ENCODE data around the gene SLC4A11. TPM values are rescaled to one million over a fixed set of nuclear protein-coding genes. Genes with fewer than 3 reads are reported as not detected.

The SLC4A11 gene
- under 0.01 TPM for total RNA-seq

GRCh38 chr20:3239026-3239866 is at the start of gene SLC4A11:
SLC4A11 (minus strand) TSS chr20:3239190; CDS start chr20:3239137, 53 bp downstream.
- no peak for FAIRE-seq
- peak; percentile 67 to 74 for DNase-seq (ENCODE audit: low spot score in 2 of 2)

- FAIRE-seq = no peak
- no peak for DNase-seq (ENCODE audit: low spot score in 2 of 2)
Observed at GRCh38 chr20:3283222-3283820, 44.3 kb upstream of the SLC4A11 start.

DNA sequence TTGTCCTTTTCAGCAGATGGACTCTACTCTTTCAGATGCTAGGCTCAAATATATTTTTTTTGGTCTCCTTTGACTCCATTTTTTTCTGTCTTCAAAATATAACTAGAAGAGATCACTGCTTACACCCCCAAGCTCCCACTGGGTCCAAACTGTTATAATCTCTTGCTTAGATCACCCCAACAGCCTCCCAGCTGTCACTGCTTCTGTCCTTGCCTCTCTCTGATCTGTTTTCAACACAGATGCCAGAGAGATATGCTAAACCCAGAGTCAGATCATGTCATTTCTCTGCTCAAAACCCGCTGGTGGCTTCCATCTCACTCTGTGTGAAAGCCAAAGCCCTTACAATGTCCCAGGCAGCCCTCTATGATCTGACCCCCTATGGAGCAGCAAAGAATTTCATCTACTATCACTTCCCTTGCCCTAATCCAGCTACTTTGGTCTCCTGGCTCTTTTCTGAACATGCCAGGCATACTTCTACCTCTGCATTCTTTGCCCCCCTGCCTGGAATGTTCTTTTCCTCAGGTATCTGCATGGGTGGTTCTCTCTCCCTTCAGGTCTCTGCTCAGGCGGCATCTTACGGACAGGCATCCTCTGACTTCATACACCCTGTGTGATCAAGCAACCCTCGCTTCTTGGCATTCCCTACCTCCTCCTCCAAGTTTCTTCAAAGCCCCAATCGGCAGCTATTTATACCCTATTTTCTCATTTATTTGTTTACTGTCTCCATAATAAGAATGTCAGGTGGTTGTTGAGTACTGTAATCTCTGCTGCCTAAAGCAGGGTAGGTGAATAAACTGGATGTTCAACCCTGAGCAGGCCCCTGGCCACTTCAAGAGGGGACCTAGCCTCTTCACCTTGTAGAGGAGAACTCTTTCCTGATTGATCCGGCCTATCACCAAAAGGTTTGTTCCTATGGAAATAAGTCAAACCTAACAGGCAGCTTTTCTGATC is 43.6 kb upstream of the SLC4A11 start:
- FAIRE-seq = no peak
- DNase-seq (ENCODE audit: low spot score in 2 of 2) = no peak

DNA sequence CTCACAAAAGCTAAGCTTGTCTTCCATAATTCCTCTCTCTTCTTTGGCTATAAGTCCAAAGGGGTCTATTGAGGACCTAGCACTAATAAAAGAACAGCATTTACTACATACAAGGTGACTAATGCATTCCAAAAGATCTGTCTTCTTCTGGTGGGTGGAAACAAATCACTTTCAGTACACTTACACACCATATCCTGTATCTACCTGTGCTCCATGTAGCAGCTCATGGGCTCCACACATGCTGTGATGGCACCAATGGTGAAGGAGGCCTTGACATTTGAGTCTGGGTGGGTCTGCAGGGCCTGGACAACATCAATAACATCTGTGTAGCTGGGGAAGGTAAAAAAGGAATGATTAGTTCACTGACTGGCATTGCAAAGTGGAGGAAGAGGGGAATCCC is 42.4 kb upstream of the SLC4A11 start:
- FAIRE-seq = no peak
- DNase-seq (ENCODE audit: low spot score in 2 of 2) = no peak

- FAIRE-seq = no peak
- DNase-seq (ENCODE audit: low spot score in 2 of 2) = no peak
Observed at GRCh38 chr20:3279761-3280160, 40.8 kb upstream of the SLC4A11 start.

- no peak for DNase-seq (ENCODE audit: low spot score in 2 of 2)
- no peak for FAIRE-seq
Observed at GRCh38 chr20:3277686-3278465, 38.9 kb upstream of the SLC4A11 start.

DNA sequence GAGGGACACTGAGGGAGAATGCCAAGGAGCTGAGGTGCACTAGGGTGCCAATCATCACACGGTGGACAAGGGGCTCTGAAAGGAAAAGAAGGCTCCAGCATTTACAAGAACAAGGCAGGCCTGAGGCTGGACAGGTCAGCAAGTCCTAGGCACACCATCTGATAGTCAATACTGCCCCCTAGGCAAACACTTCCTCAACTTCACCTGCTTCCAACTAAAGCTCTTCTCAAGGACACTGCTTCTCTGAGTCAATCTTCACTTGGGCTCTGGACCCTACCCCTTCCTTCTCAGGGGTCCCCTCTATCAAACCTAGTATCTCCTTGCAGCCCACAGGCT is 37.7 kb upstream of the SLC4A11 start:
- DNase-seq (ENCODE audit: low spot score in 2 of 2) (no peak), FAIRE-seq (no peak)

- no peak for FAIRE-seq
- DNase-seq (ENCODE audit: low spot score in 2 of 2) = no peak
Observed at GRCh38 chr20:3275966-3276679, 37.1 kb upstream of the SLC4A11 start.

GRCh38 chr20:3275064-3275935 is 36.3 kb upstream of the SLC4A11 start:
- FAIRE-seq (no peak), DNase-seq (ENCODE audit: low spot score in 2 of 2) (no peak)

DNA sequence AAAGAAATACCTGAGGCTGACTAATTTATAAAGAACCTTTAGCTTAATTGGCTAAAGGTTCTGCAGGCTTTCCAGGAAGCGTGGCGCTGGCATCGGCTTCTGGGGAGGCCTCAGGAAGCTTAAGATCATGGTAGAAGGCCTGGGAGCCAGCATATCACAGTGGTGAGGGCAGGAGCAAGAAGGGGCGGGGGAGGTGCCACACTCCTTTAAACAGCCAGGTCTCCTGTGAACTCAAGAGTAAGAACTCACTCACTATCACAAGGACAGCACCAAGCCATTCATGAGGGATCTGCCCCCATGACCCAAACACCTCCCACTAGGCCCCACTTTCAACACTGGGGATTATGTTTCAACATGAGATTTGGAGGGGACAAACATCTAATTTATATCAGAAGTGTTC is 34.4 kb upstream of the SLC4A11 start:
- FAIRE-seq (no peak), DNase-seq (ENCODE audit: low spot score in 2 of 2) (no peak)

DNA sequence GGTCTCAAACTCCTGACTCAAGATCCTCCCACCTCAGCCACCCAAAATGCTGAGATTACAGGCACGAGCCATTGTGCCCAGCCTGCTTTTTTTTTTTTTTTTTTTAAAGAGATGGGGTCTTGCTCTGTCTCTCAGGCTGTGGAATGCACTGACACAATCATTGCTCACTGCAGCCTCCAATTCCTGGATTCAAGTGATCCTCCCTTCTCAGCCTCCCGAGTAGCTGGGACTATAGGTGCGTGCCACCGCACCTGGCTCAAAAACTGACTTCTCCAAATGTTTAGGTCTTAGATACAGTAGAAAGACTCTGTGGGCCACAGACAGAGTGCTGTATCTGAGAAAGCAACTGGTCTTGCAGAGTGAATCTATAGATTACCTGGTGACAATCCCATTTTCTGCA is 31.1 kb upstream of the SLC4A11 start:
- DNase-seq (ENCODE audit: low spot score in 2 of 2) = no peak
- no peak for FAIRE-seq

DNA sequence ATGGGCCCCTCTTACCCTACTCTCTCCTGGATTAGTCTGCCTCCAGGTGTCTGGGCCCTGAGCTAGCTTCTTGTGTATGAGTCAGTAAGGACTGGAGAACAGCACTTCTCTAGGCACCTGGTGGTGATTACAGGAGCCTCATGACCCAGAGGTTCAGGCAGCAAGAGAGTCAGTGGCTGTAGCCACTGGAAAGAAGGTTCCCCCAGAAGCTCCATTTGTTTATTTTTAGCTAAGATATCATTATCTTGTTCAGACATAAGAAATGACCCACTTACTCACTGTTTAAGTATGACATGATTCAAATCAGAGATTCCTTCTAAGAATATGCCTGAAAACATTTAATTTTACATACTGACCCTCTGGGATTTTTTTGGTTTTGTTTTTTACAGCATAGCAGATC is 23.6 kb upstream of the SLC4A11 start:
- no peak for DNase-seq (ENCODE audit: low spot score in 2 of 2)
- FAIRE-seq = no peak

DNA sequence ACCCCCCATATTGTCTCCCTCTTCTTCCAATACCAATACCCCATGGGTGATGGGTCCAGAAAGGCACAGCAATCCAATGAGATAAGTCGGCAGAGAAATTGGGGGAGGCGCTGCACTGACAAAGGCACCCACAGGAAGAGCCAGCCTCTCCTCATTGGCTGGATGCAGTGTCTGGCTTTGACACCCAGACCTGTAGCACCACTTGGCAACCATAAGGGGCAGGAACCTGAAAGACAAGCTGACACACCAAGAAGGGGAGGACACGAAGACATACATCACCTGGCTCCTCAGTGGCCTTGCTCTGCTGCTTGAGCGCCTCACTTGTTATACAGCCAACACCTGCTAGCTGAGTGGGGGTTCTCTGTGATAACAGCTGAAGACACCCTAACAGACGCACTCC is 19.4 kb upstream of the SLC4A11 start:
- no peak for FAIRE-seq

DNA sequence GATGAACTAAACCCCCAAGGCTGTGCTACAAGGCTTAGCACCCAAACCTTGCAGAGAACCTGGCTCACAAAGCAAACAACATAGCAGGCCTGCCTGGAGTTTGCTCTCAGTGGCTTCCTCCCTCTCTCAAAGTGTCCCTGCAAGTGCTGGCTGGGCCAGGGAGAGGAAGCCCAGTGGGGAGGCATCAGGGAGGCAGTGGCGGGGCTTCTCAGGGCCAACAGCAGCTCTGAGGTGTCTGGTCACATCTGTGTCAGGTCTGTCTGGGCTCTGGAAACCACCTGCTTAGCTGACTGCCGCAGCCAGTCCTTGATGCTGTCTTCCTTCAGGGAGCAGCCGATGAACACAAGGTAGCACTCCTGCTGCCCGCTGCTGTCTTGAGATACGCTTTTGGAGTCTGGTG is 16.7 kb upstream of the SLC4A11 start:
- DNase-seq (ENCODE audit: low spot score in 2 of 2) (no peak), FAIRE-seq (no peak)

More for the DNA sequence above, 19.4 kb upstream of the SLC4A11 start:
- DNase-seq (ENCODE audit: low spot score in 2 of 2) = no peak

- DNase-seq (ENCODE audit: low spot score in 2 of 2) (peak in 1 of 2 donors; percentile 54), FAIRE-seq (no peak)
Observed at GRCh38 chr20:3251806-3252205, 12.8 kb upstream of the SLC4A11 start.

DNA sequence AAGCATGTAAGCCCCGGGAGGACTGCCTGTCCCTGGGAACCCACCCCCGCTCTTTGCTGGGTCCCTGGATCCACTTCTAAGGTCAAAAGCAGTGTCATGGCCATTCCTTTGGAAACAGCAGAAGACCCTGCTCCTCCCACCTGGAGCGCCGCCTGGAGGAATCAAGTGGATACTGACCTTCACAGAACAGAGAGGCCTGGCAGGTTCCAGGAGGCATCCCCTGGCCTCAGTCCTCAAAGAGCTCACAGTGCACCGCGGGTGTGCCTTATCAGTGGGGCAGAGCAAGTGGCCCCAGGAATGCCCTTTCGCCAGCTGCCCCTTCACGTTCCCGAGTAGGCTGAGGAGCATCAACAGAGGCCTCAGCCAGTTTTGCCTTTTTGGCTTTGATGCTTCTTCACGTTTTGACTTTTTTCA is 11.1 kb upstream of the SLC4A11 start:
- no peak for FAIRE-seq
- DNase-seq (ENCODE audit: low spot score in 2 of 2) = no peak

DNA sequence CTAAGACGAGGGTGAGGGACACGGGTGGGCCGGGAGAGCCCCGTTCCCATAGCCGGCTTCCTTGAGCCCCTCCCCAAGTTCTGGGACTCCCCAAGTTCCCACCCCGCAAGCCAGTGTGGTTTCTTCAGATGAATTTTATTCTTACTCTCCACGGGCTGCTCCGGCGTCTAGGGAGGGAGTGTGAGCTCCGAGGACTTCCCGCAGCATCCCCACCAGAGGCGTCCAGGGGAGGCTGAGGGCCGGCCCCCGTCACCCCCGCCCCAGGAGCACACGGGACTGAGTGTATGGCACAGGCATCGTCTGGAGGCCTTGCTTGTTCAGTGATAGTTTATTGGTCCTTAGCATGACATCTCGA is 10.0 kb upstream of the SLC4A11 start:
- FAIRE-seq (no peak), DNase-seq (ENCODE audit: low spot score in 2 of 2) (no peak)

GRCh38 chr20:3248167-3248992 is 9.4 kb upstream of the SLC4A11 start:
- FAIRE-seq (no peak), DNase-seq (ENCODE audit: low spot score in 2 of 2) (no peak)

All from frontal cortex (tissue), 4 donors.